Stimulated activated CD8-positive, alpha-beta memory T cell treated with anti-CD3 and anti-CD28 coated beads, Interleukin-4, amount 100 ng/mL, for 1 hour (primary cell): ENCODE results near the gene ATP10B.
"Not testable (repeated sequence)": the region's sequence is repeated elsewhere in the genome, so short reads cannot be mapped to it uniquely, and the experiment has no call there.

Source experiments
- DNase-seq, 2 donors: peaks; one replicate each; pipeline ENCODE4 v3.0.0-alpha.2; 2020; ENCODE audit warnings: low read depth in 2 of 2, low spot score in 1 of 2

Gene ATP10B

GRCh38 chr5:160757194-160757593 is 94.8 kb downstream of the ATP10B start:
- DNase-seq, result no peak

- DNase-seq, result no peak
Measured at GRCh38 chr5:160750938-160751657, 100.9 kb downstream of the ATP10B start.

- DNase-seq, result no peak
Measured at GRCh38 chr5:160749682-160750081, 102.3 kb downstream of the ATP10B start.

- DNase-seq, result no peak
Measured at GRCh38 chr5:160749026-160749425, 103.0 kb downstream of the ATP10B start.

GRCh38 chr5:160747987-160748386 is 104.0 kb downstream of the ATP10B start:
- DNase-seq, result no peak

- DNase-seq, result no peak
Measured at GRCh38 chr5:160747559-160747958, 104.5 kb downstream of the ATP10B start.

GRCh38 chr5:160744268-160745101 is 107.5 kb downstream of the ATP10B start:
- no peak for DNase-seq

- no peak for DNase-seq
Measured at GRCh38 chr5:160743027-160743426, 109.0 kb downstream of the ATP10B start.

GRCh38 chr5:160742446-160742845 is 109.6 kb downstream of the ATP10B start:
- no peak for DNase-seq

- DNase-seq, result no peak
Measured at GRCh38 chr5:160727296-160727997, 124.6 kb downstream of the ATP10B start.

- DNase-seq, result no peak
Measured at GRCh38 chr5:160726721-160727120, 125.3 kb downstream of the ATP10B start.

- DNase-seq, result no peak
Measured at GRCh38 chr5:160720822-160721221, 131.2 kb downstream of the ATP10B start.

GRCh38 chr5:160715508-160715907 is 136.5 kb downstream of the ATP10B start:
- DNase-seq, result not testable (repeated sequence)

- no peak for DNase-seq
Measured at GRCh38 chr5:160703547-160704189, 148.3 kb downstream of the ATP10B start.

- no peak for DNase-seq
Measured at GRCh38 chr5:160702934-160703333, 149.1 kb downstream of the ATP10B start.

GRCh38 chr5:160702311-160702803 is 149.7 kb downstream of the ATP10B start:
- no peak for DNase-seq

- no peak for DNase-seq
Measured at GRCh38 chr5:160701403-160701802, 150.6 kb downstream of the ATP10B start.

GRCh38 chr5:160699301-160699700 is 152.7 kb downstream of the ATP10B start:
- DNase-seq, result no peak

- no peak for DNase-seq
Measured at GRCh38 chr5:160697281-160697680, 154.7 kb downstream of the ATP10B start.

- DNase-seq, result no peak
Measured at GRCh38 chr5:160694896-160695295, 157.1 kb downstream of the ATP10B start.

- DNase-seq, result no peak
Measured at GRCh38 chr5:160693831-160694465, 158.1 kb downstream of the ATP10B start.
